GM19025 (cell line): ENCODE measurements around the gene CAPS2.

Experiments
- ATAC-seq: cut with Tn5 transposase; IDR thresholded peaks from one replicate; pipeline ENCODE4 v1.9.1; 2021; ENCODE audit warnings: mild to moderate bottlenecking, low read depth, moderate library complexity; ENCODE audit not compliant: unreplicated experiment

The CAPS2 gene

GRCh38 chr12:75329918-75330826 is at the start of gene CAPS2:
Gene CAPS2 (minus strand): TSS chr12:75330324. CDS start chr12:75326498, 3,826 bp downstream.
- ATAC-seq: peak; percentile 91

DNA sequence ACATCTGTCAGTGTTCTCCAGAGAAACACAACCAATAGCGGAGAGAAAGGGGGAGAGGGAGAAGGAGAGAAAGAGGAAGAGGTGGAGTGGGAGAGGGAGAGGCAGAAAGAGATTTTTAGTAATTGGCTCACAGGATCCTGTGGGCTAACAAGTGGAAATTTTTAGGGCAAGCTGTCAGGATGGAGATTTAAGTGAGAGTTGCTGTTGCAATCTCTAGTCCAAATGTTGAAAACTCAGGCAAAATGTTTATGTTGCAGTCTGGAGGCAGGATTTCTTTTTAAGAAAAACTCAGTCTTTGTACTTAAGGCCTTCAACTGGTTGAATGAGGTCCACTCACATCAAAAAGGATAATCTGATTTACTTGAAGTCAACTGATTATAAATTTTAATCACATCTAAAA is 48.2 kb upstream of the CAPS2 start:
- ATAC-seq: no peak

DNA sequence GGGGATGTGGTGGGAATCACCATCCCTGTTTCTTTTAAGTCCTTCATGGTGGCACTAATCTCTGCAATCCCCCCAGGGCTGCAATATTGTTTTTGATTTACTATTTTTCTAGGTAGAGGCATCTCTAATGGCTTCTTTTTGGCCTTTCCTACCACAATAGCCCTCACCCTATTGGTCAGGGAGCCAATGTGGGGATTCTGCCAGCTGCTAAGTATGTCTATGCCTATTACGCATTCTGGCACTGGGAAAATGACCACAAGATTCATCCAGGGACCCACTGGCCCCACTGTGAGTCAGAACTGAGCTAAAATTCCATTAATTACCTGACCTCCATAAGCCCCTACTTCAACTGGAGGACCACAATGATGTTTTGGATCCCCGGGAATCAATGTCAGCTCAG is 44.8 kb upstream of the CAPS2 start:
- no peak for ATAC-seq

DNA sequence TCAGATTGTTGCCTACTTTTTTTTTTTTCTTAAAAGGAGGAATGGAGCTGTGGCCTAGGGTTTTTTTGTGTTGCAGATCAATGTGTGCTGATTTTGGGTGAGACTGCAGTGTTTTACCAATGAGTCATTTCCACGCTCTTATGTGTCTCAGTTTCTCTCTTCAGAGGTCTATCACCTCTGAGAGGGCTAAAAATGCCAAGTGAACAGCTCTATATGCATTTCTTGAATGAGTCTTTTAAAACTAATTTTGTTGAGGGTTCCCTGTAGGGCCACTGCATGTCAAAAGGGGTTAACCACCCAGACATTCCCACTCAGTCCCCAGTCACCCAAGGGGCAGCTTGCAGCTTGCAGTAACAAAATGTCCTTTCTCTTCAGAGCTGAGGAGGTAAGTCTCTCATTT is 36.5 kb upstream of the CAPS2 start:
- peak; percentile 79 for ATAC-seq

- ATAC-seq: no peak
Observed at GRCh38 chr12:75364919-75365318, 34.8 kb upstream of the CAPS2 start.

- ATAC-seq: peak; percentile 19
Observed at GRCh38 chr12:75361408-75361807, 31.3 kb upstream of the CAPS2 start.

GRCh38 chr12:75360920-75361319 is 30.8 kb upstream of the CAPS2 start:
- ATAC-seq: peak; percentile 56

GRCh38 chr12:75354011-75354410 is 23.9 kb upstream of the CAPS2 start:
- ATAC-seq: no peak

DNA sequence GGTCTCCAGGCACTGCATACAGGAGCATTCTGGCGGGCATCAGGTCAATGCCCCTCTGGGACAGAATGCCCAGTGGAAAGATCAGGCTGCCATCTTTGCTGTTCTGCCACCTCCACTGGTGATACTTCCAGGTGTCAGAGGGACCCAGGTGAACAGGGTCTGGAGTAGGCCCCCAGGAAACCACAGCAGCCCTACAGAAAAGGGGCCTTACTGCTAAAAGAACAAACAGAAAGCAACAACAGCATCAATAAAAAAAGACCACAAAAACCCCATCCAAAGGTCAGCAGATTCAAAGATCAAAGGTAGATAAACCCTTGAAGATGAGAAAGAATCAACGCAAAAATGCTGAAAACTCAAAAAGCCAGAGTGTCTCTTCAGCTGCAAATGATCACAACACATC is 20.3 kb upstream of the CAPS2 start:
- no peak for ATAC-seq

DNA sequence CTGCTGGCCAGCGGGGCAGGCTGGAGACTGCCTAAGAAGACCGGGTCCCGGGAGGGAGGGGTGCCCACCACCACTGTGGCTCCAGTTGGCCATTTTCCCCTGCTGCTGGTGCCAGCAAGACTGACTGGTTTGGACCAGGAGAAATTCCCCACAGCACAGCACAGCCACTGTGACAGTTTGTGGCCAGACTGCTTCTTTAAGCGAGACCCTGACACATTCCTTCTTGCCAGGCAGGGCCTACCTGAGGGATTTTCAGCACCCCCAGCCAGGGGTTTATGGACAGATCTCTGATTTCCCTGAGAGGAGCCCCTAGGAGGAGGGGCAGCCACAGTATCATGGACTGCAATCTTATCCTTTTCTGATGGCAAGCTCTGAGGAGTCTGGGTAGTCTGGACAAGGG is 19.8 kb upstream of the CAPS2 start:
- ATAC-seq: no peak

- peak; percentile 55 for ATAC-seq
Observed at GRCh38 chr12:75346215-75346614, 16.1 kb upstream of the CAPS2 start.

DNA sequence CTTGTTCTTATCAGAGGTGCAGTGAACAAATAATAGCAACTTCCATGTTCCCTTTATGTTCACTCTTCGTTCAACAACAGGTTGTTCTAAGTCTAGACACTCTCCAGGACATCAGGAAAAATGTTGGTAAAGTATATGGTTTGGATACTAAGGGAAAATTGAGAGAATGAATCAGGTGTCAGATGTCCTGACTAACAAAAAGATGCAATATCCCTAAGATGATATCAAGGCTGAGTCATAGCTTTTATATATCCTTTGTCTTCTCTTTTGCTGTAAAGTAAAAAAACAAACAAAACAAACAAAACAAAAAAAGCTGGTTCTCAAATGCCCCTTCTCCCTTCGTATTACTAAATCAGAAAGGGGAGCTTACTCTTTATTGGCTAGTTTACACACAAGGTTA is 15.4 kb upstream of the CAPS2 start:
- no peak for ATAC-seq

DNA sequence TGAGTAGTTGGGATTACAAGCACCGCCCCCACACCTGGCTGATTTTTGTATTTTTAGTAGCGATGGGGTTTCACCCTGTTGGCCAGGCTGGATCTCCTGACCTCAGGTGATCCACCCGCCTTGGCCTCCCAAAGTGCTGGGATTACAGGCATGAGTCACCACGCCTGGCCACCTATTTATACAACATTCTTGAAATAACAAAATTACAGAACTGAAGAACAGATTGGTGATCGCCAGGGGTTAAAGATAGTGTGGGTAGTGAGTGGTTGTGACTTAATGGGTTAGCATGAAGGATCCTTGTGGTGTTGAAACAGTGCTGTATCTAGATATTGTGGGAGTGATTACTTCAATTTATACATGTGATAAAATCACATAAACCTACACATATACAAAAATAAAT is 11.7 kb upstream of the CAPS2 start:
- no peak for ATAC-seq

GRCh38 chr12:75337905-75338304 is 7.8 kb upstream of the CAPS2 start:
- peak; percentile 45 for ATAC-seq

DNA sequence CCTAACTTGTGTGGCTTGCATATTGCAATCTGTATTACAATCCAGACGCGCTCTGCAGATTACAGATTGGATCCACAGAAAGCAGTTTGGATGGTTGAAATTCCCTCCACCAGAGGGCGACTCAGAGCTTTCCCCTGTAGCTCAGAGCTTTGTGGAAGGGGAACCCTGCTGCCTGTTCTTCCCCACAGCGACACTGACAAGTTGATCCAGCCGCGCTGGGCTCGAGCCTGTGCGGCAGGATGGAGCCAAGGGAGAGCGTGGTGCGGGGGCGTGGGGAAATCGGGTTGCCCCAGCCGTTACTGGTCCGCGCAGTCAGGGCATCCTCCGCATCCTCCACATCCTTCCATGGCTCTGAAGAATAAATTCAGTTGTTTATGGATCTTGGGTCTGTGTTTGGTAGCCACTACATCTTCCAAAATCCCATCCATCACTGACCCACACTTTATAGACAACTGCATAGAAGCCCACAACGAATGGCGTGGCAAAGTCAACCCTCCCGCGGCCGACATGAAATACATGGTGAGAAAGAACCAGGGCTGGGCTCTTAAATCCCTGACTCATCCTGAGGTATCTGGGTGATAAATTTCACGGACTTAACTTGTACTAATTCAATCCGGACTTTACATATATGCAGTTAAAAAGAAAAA is 4.4 kb upstream of the CAPS2 start, which contains the start of gene GLIPR1L1:
TSS of gene GLIPR1L1 (plus strand) at position 287 of the 647 bp plus-strand sequence. CDS start at position 346, 59 bp downstream.
- peak; percentile 43 for ATAC-seq

GRCh38 chr12:75327642-75328041 is 2.5 kb downstream of the CAPS2 start:
- ATAC-seq: no peak

DNA sequence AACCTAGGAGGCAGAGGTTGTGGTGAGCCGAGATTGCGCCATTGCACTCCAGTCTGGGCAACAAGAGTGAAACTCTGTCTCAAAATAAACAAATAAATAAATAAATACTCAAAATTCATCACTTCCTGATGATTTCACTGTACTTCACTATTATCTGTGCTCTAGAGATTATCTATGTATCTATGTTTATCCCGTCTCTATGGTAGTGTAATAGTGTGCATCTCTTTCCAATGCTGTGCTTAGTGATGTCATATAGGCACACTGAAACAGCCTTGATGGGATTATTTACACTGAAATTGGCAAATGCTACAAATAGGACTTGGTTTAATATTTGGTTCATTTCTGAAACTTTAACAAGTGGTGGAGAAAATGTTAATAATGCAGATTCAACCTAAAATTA is 6.5 kb downstream of the CAPS2 start:
- no peak for ATAC-seq

GRCh38 chr12:75322464-75322863 is 7.7 kb downstream of the CAPS2 start:
- no peak for ATAC-seq

DNA sequence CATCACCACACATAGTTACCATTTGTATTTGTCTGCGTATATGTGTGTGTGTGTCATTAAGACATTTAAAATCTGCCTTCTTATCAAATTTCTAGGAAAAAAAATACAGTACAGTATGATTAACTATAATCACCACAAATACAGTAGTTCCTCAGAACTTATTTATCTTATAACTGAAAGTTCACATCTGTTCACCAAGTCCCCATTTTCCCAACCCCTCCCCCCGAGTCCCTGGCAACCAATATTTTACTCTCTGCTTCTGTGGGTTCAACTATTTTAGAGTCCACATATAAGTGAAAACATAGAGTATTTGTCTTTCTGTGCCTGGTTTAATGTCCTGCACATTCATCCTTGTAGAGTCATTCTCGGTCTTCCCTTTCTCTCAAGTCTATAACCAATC is 12.3 kb downstream of the CAPS2 start:
- no peak for ATAC-seq

DNA sequence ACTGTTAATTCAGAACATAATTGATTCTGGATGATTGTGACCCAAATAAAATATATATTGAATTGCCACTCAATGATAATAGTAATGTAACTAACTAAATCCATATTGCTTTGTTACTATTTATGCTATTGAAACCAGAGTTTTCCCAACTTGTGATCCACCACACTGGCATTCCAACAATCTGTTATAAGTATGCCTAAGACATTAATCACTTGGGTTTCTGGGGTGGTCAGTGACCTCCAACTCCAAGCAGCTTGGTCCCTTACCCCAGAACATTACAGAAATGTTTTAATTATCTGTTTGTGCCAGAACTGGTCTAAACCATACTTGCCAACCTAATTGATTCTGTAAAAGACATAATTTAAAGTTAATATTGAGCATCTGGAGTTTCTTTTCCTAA is 14.6 kb downstream of the CAPS2 start:
- ATAC-seq: no peak

DNA sequence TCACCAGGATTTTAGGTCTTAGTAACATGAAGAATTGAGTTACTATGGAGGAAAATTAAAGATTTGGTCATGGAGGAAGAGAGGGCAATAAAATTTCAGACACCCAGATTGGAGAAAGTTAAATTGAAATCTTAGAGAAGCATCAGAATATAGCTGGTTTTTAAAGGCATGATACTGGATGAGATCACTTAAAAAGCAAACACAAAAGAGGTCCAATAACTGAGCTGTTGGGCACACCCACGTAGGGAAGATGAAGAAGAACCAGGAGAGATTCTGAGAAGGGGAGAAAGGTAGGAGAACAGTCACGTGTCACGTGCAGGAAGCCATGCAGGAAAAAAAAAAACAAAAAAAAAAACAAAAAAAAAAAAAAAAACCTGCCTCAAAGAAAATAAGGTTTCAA is 18.8 kb downstream of the CAPS2 start:
- no peak for ATAC-seq

GRCh38 chr12:75308279-75308678 is 21.8 kb downstream of the CAPS2 start:
- no peak for ATAC-seq
